Adrenal gland (tissue), 12 donors: ENCODE measurements around the gene CPXM2. TPM values are rescaled to one million over a fixed set of nuclear protein-coding genes. Genes with fewer than 3 reads are reported as not detected.

Experiments used
- DNase-seq, 7 donors: peaks; one replicate each; pipeline ENCODE4 v3.0.0-alpha.2; 2019 to 2020
- H3K27ac ChIP-seq, 5 donors: fragments of 200-600 bp; sonication (generic) in 4 of 5; 1 replicate in 3 of 5; 2 replicates in 2 of 5; pipeline versions ENCODE4 v1.5.1 to v1.8.0; 2016 to 2020; ENCODE audit warnings: mild to moderate bottlenecking in 1 of 5
- H3K27me3 ChIP-seq: fragments of 200-600 bp; 2 replicates; pipeline ENCODE4 v1.8.0; 2021
- H3K36me3 ChIP-seq, 2 donors: fragments of 200-600 bp; replicated peaks in 1 of 2; 1 replicate in 1 of 2; 2 replicates in 1 of 2; pipeline versions ENCODE4 v1.5.1 to v1.8.0; 2018 to 2022
- H3K4me1 ChIP-seq, 2 donors: fragments of 200-600 bp; replicated peaks in 1 of 2; 1 replicate in 1 of 2; 2 replicates in 1 of 2; pipeline versions ENCODE4 v1.5.1 to v1.8.0; 2018 to 2021
- H3K4me3 ChIP-seq, 4 donors: fragments of 200-600 bp; sonication (generic) in 3 of 4; one replicate each; pipeline ENCODE4 v1.5.1; 2016 to 2018
- H3K9me3 ChIP-seq, 3 donors: fragments of 200-600 bp; sonication (generic) in 1 of 3; replicated peaks in 1 of 3; 1 replicate in 2 of 3; 2 replicates in 1 of 3; pipeline versions ENCODE4 v1.5.1 to v1.8.0; 2016 to 2021
- CTCF ChIP-seq, 6 experiments: fragments of 450-650 bp in 4 of 6; fragments of 200-600 bp in 2 of 6; sonication (generic) in 1 of 6; IDR thresholded peaks; 1 replicate in 5 of 6; 2 replicates in 1 of 6; pipeline versions ENCODE4 v1.5.1 to v1.8.0; 2016 to 2021; ENCODE audit warnings: antibody characterized with exemption in 6 of 6, mild to moderate bottlenecking in 2 of 6, moderate library complexity in 1 of 6
- POLR2A ChIP-seq, 2 donors: fragments of 450-650 bp; IDR thresholded peaks; one replicate each; pipeline ENCODE4 v1.6.1; 2017; ENCODE audit warnings: antibody characterized with exemption in 2 of 2, mild to moderate bottlenecking in 2 of 2, moderate library complexity in 1 of 2
- WGBS, 4 donors: extraction: QIAGEN DNeasy Blood & Tissue Kit in 2 of 4; methylation state at CpG; one replicate each; pipeline versions ENCODE4 v1.1.5 to v1.1.7; 2013 to 2017; 5-methylcytosine and 5-hydroxymethylcytosine counted together
- intact Hi-C, 2 donors: fragments of 100-400 bp; cut with DNase I; formaldehyde crosslinking; loops; one replicate each; pipeline versions ENCODE4 v1.14.1 to v1.15.0; 2022 to 2023
- polyA plus RNA-seq, 3 donors: library from polyadenylated mRNA; stranded (reverse); fragments of 200-250 nt in 2 of 3; fragments of 350-450 nt in 1 of 3; fragmentation: Illumina TruSeq in 1 of 3; extraction: RNeasy Lipid Tissue Mini Kit (QIAGEN cat#74804) in 1 of 3; gene quantifications; one replicate each; pipeline ENCODE4 v1.2.3, GENCODE V29; 2013 to 2014
- total RNA-seq, 9 donors: library from RNA; depleted of rRNA in 4 of 9; stranded (reverse); fragments of >200 nt in 4 of 9; fragments of 120-200 nt in 1 of 9; fragmentation: NEBNext Ultra II Directional in 1 of 9; extraction: Animal tissue kit (Norgen Biotek cat#: 25700) in 1 of 9; gene quantifications; one replicate each; pipeline versions ENCODE4 v1.1.0 to v1.2.4, GENCODE V29; 2013 to 2023
- donor health status: healthy with polysubstance abuse.
- donor health status: Bipolar disorder and iron deficiency.
- donor health status: DM: yes; HTN: yes; CAD: no.
- donor health status: DM: no; HTN: no; CAD: no.
- donor health status: DM: no; HTN: no; CAD: no.
- donor health status: DM: yes; HTN: yes; CAD: no.

CPXM2 gene
- total and polyA plus RNA-seq, 12 donors, result 0.17 to 10.8 (median 4.3) TPM

- H3K9me3 ChIP-seq, result no peaks in the 10 kb centered on the region
- no peak overlapping the region for H3K4me3 ChIP-seq
- no peak for DNase-seq
- H3K27ac ChIP-seq, result no peak overlapping the region
- 81 to 94% (median 84%) methylated on average over 5 of the region's 5 CpGs for WGBS, 4 donors
- no peaks in the 10 kb centered on the region for H3K27me3 ChIP-seq
- H3K4me1 ChIP-seq, result no peaks in the 10 kb centered on the region
- H3K36me3 ChIP-seq, result no peaks in the 10 kb centered on the region
- TF ChIP-seq POLR2A (IDR thresholded peaks at IDR 0.05) (no peak), CTCF (IDR thresholded peaks at IDR 0.05) (no peak)
- intact Hi-C loops, result no loop called here
Measured at GRCh38 chr10:123883673-123884320, 7.8 kb downstream of the CPXM2 start.

- no peak overlapping the region for H3K27ac ChIP-seq
- no peaks in the 10 kb centered on the region for H3K9me3 ChIP-seq
- no peaks in the 10 kb centered on the region for H3K4me1 ChIP-seq
- H3K4me3 ChIP-seq, result no peak overlapping the region
- no peak for TF ChIP-seq CTCF (IDR thresholded peaks at IDR 0.05)
- TF ChIP-seq POLR2A (IDR thresholded peaks at IDR 0.05), result no peak
- no peak for DNase-seq
- H3K36me3 ChIP-seq, result no peaks in the 10 kb centered on the region
- WGBS, 4 donors, result 88 to 95% (median 91%) methylated on average over 2 to 10 of the region's 10 CpGs
- intact Hi-C loops, result no loop called here
- H3K27me3 ChIP-seq, result no peaks in the 10 kb centered on the region
Measured at GRCh38 chr10:123882681-123883445, 8.7 kb downstream of the CPXM2 start.

- intact Hi-C loops, result no loop called here
- Histone ChIP-seq H3K27me3 (no peaks in the 10 kb centered on the region), H3K4me3 (no peak overlapping the region), H3K36me3 (no peaks in the 10 kb centered on the region), H3K4me1 (no peaks in the 10 kb centered on the region), H3K9me3 (no peaks in the 10 kb centered on the region), H3K27ac (no peak overlapping the region)
- no peak for DNase-seq
- WGBS, 4 donors, result 60 to 79% (median 75%) methylated on average over 4 of the region's 4 CpGs
- TF ChIP-seq CTCF (IDR thresholded peaks at IDR 0.05) (no peak), POLR2A (IDR thresholded peaks at IDR 0.05) (no peak)
Measured at GRCh38 chr10:123882177-123882576, 9.4 kb downstream of the CPXM2 start.

- DNase-seq, result no peak
- Histone ChIP-seq H3K4me3 (no peak overlapping the region), H3K4me1 (no peaks in the 10 kb centered on the region), H3K9me3 (no peaks in the 10 kb centered on the region), H3K27me3 (no peaks in the 10 kb centered on the region), H3K36me3 (no peaks in the 10 kb centered on the region), H3K27ac (no peak overlapping the region)
- TF ChIP-seq CTCF (IDR thresholded peaks at IDR 0.05), result no peak
- no peak for TF ChIP-seq POLR2A (IDR thresholded peaks at IDR 0.05)
- intact Hi-C loops, result no loop called here
- 72 to 90% (median 82%) methylated on average over 9 to 10 of the region's 10 CpGs for WGBS, 4 donors
Measured at GRCh38 chr10:123879606-123880257, 11.9 kb downstream of the CPXM2 start.
